Fibroblast of the aortic adventitia (primary cell): ENCODE results near the gene P2RX2. TPM values are rescaled to one million over a fixed set of nuclear protein-coding genes. Genes with fewer than 3 reads are reported as not detected.

ENCODE experiments used
- DNase-seq: peaks from one replicate; pipeline ENCODE4 v3.0.0-alpha.2; 2010; ENCODE audit warnings: low read depth
- H3K4me3 ChIP-seq: 2 replicates; pipeline ENCODE4 v1.5.1; 2011; ENCODE audit warnings: low read depth, mild to moderate bottlenecking, control low read depth, low read length, moderate library complexity
- CTCF ChIP-seq: IDR thresholded peaks from 2 replicates; pipeline ENCODE4 v1.5.1; 2011; ENCODE audit warnings: mild to moderate bottlenecking, low read length, control low read depth, inconsistent platforms; ENCODE audit not compliant: insufficient read depth
- total RNA-seq: library from RNA; depleted of rRNA; stranded (reverse); fragments of >200 nt; gene quantifications from 2 replicates; pipeline ENCODE4 v1.2.3, GENCODE V29; 2012; ENCODE audit warnings: low replicate concordance

P2RX2 gene
- total RNA-seq, 1 donor: not detected

DNA sequence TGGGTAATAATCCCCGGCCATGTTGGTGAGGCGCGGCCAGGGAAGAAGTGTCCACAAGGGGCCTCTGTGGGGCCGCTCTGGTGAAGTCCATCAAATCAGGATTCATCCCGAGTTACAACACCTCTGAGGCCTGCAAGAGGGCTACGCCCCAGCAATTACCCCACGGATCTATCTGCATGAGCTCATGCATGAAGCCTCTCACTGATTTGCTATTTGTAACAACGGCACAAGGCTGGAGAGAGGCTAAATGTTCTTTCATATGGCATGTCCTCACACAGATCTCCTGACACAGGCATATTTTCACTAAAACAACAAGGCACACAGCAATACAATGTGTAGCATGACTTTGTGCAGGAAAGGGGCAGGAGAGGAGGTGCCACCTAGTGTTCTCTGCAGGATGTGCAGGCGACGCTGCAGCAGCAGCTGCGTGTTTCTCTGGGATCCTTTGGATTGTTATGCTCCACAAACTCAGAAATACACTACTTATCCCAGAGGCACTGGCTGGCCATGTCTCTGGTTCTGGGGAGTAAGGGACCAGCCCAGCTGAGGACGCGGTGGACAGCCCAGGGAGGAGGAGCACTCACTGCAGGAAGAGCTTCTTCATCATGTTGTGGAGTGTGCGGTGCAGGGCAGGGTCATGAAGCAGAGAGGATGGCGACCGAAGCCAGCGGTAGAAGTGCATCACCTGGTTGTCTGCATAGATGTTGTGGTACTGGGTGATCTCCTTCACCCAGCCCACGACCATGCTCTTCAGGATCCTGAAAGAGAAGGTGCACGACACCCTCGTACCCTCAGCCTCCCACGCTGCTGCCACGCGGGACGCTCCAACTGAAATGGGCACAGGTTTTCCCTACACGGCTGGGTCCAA, 20.2 kb downstream of the P2RX2 start:
- no peak overlapping the region for H3K4me3 ChIP-seq
- DNase-seq: peak; percentile 60
- peak; percentile 93 for TF ChIP-seq CTCF

- no peak for TF ChIP-seq CTCF
- H3K4me3 ChIP-seq: no peak overlapping the region
- DNase-seq: no peak
Observed at GRCh38 chr12:132639956-132640520, 21.5 kb downstream of the P2RX2 start.

DNA sequence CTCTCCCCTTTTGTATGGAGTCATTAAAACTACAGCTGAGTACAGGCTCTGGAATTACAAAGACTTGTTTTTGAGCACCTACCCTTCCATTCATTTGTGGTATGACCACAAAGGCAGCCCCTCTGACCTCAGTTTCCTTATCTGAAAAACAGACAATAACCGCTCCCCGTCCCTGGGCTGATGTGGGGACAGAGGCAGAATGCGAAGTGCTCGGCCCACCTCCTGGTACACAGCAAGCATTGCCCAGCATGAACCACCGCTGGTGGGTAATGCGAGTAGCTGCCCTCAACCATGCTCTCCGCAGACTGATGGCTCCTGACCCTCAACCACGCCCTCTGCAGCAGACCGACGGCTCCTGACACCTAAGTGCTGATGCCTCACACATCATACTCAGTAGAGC, 22.4 kb downstream of the P2RX2 start:
- no peak for DNase-seq
- TF ChIP-seq CTCF: no peak
- no peak overlapping the region for H3K4me3 ChIP-seq

DNA sequence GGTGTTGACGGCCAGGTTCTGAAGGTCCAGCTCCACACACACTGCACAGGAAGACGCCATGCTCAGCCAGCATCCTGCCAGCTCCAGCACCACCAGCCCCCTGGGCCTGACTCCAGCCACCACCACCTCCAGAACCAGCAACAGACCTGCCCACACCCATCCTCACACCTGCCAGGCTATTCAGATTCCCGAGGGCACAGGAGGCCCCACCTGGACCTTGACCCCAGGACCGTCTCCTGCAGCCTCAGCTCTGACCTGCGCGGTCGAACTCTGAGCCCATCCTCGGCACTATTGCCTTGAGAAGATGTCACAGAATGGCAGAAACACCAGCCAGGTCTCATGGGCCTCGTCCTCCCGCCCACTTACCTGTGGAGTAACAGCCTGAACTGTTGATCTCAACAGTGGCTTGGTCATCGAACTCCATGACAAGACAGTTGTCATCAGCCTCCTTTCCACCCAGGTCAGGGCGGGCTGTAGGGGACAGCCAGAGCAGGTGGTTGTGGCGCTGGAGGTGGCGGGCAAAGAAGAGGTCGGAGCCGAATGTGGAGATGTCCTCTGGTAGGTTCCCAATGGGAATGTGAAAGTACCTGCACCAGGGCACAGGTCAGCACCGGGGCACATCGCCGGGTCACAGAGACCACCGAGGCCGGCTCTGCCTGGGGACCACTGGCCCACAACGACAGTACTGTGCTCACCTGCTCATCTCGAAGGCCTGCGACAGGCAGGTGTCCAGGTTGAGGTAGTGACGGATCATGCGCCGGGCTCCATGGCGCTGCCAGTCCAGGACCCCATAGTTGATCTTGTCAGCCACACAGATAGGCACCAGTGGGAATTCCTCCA, 23.5 kb downstream of the P2RX2 start:
- H3K4me3 ChIP-seq: no peak overlapping the region
- DNase-seq: no peak
- no peak for TF ChIP-seq CTCF

- no peak for TF ChIP-seq CTCF
- H3K4me3 ChIP-seq: no peak overlapping the region
- no peak for DNase-seq
Observed at GRCh38 chr12:132642846-132643835, 24.6 kb downstream of the P2RX2 start.

- no peak for TF ChIP-seq CTCF
- no peak overlapping the region for H3K4me3 ChIP-seq
- no peak for DNase-seq
Observed at GRCh38 chr12:132646850-132647249, 28.3 kb downstream of the P2RX2 start.
